H1 (cell line): ENCODE results near the gene GALNTL6. TPM values are rescaled to one million over a fixed set of nuclear protein-coding genes. Genes with fewer than 3 reads are reported as not detected.

Source experiments
- CTCF ChIA-PET: fragments of 300-600 bp; sonication (Branson Sonifier 250); formaldehyde crosslinking; loops from one replicate; lab custom pipeline; 2021; ENCODE audit not compliant: partially characterized antibody; lab: Charles Lee
- POLR2A ChIA-PET: fragments of 300-600 bp; sonication (Branson Sonifier 250); formaldehyde crosslinking; loops from one replicate; lab custom pipeline; 2021; ENCODE audit warnings: inconsistent platforms; ENCODE audit not compliant: partially characterized antibody; lab: Charles Lee
- DNase-seq, 2 experiments: peaks; one replicate each; pipeline versions ENCODE4 v3.0.0 to v3.0.0-alpha.2; 2010 to 2022; ENCODE audit warnings: low spot score in 2 of 2, low read depth in 1 of 2, mixed read lengths in 1 of 2
- FAIRE-seq: peaks from 2 replicates; lab custom pipeline; 2011; peaks lifted over from hg19 to GRCh38; lab: Jason Lieb, UNC
- H2AFZ ChIP-seq: 2 replicates; pipeline ENCODE4 v1.8.1; 2012; ENCODE audit warnings: low read length, inconsistent platforms
- H2AK5ac ChIP-seq: 2 replicates; pipeline ENCODE4 v1.6.1; 2013; ENCODE audit warnings: low read depth, low read length
- H2BK120ac ChIP-seq: replicated peaks from 2 replicates; pipeline ENCODE3; 2013; ENCODE audit warnings: low read depth, low read length, inconsistent platforms
- H2BK12ac ChIP-seq: 2 replicates; pipeline ENCODE4 v1.6.1; 2013; ENCODE audit warnings: low read depth, low read length
- H2BK15ac ChIP-seq: 2 replicates; pipeline ENCODE4 v1.6.1; 2013; ENCODE audit warnings: low read length
- H2BK20ac ChIP-seq: 2 replicates; pipeline ENCODE4 v1.6.1; 2013; ENCODE audit warnings: low read length
- H2BK5ac ChIP-seq: 2 replicates; pipeline ENCODE4 v1.6.1; 2013; ENCODE audit warnings: low read depth, low read length
- H3K14ac ChIP-seq: 2 replicates; pipeline ENCODE4 v1.6.1; 2013; ENCODE audit warnings: inconsistent platforms; ENCODE audit not compliant: insufficient read length
- H3K18ac ChIP-seq: 2 replicates; pipeline ENCODE4 v1.6.1; 2013; ENCODE audit warnings: low read length; ENCODE audit errors: extremely low read depth
- H3K23ac ChIP-seq: 2 replicates; pipeline ENCODE4 v1.6.1; 2013; ENCODE audit warnings: inconsistent platforms; ENCODE audit not compliant: insufficient read length
- H3K23me2 ChIP-seq: 2 replicates; pipeline ENCODE4 v1.6.1; 2013; ENCODE audit warnings: low read depth, low read length
- H3K27ac ChIP-seq: 2 replicates; pipeline ENCODE4 v1.6.1; 2011; ENCODE audit warnings: low read depth, low read length, inconsistent platforms
- H3K27me3 ChIP-seq, 4 experiments: replicated peaks in 1 of 4; 1 replicate in 1 of 4; 2 replicates in 3 of 4; pipeline versions ENCODE4 v1.6.1 to v1.8.1; 2011 to 2013; ENCODE audit warnings: low read length in 3 of 4, mild to moderate bottlenecking in 3 of 4, inconsistent platforms in 2 of 4, mixed read lengths in 2 of 4, moderate library complexity in 1 of 4; ENCODE audit not compliant: control insufficient read depth in 3 of 4, insufficient read depth in 3 of 4; ENCODE audit errors: extremely low read depth in 1 of 4
- H3K36me3 ChIP-seq, 4 experiments: 2 replicates each; pipeline versions ENCODE4 v1.6.1 to v1.8.1; 2011 to 2013; ENCODE audit warnings: mild to moderate bottlenecking in 4 of 4, low read length in 3 of 4, moderate library complexity in 2 of 4, control low read depth in 1 of 4, inconsistent platforms in 1 of 4; ENCODE audit not compliant: insufficient read depth in 4 of 4, control insufficient read depth in 2 of 4
- H3K4ac ChIP-seq: replicated peaks from 2 replicates; pipeline ENCODE3; 2013; ENCODE audit warnings: low read length, low read depth, mixed read lengths, inconsistent platforms; ENCODE audit not compliant: insufficient read length
- H3K4me1 ChIP-seq, 4 experiments: replicated peaks in 1 of 4; 1 replicate in 1 of 4; 2 replicates in 3 of 4; pipeline versions ENCODE4 v1.6.1 to v1.8.1; 2011 to 2013; ENCODE audit warnings: low read length in 3 of 4, inconsistent platforms in 2 of 4, mixed read lengths in 1 of 4; ENCODE audit not compliant: insufficient read depth in 4 of 4, control insufficient read depth in 3 of 4
- H3K4me2 ChIP-seq, 2 experiments: 2 replicates each; pipeline versions ENCODE4 v1.6.1 to v1.8.1; 2011 to 2013; ENCODE audit warnings: low read depth in 2 of 2, low read length in 2 of 2, control low read depth in 1 of 2, inconsistent platforms in 1 of 2, mild to moderate bottlenecking in 1 of 2; ENCODE audit not compliant: insufficient read depth in 1 of 2
- H3K4me3 ChIP-seq, 4 experiments: fragments of 200-600, 300-600 bp in 1 of 4; sonication (generic), shearing (Covaris generic), sonication (Bioruptor Twin) in 1 of 4; 2 replicates each; pipeline versions ENCODE4 v1.5.1 to v1.8.1; 2011 to 2016; ENCODE audit warnings: low read length in 4 of 4, low read depth in 3 of 4, control low read depth in 2 of 4, inconsistent platforms in 2 of 4, mild to moderate bottlenecking in 2 of 4, mixed read lengths in 1 of 4, moderate library complexity in 1 of 4; ENCODE audit not compliant: insufficient read depth in 2 of 4; ENCODE audit errors: extremely low read depth in 1 of 4
- H3K56ac ChIP-seq: replicated peaks from 2 replicates; pipeline ENCODE3; 2013; ENCODE audit warnings: low read depth, mild to moderate bottlenecking, mixed read lengths, low read length, inconsistent platforms; ENCODE audit not compliant: insufficient read length
- H3K79me1 ChIP-seq: 2 replicates; pipeline ENCODE4 v1.6.1; 2013; ENCODE audit warnings: low read depth, low read length, control low read depth
- H3K79me2 ChIP-seq, 2 experiments: 2 replicates each; pipeline versions ENCODE4 v1.6.1 to v1.8.1; 2012 to 2013; ENCODE audit warnings: low read length in 2 of 2, mild to moderate bottlenecking in 2 of 2, inconsistent platforms in 1 of 2; ENCODE audit not compliant: insufficient read depth in 2 of 2, control insufficient read depth in 1 of 2
- H3K9ac ChIP-seq, 4 experiments: replicated peaks in 1 of 4; 1 replicate in 1 of 4; 2 replicates in 3 of 4; pipeline versions ENCODE4 v1.6.1 to v1.8.1; 2011 to 2013; ENCODE audit warnings: low read depth in 3 of 4, low read length in 3 of 4, control low read depth in 2 of 4, mild to moderate bottlenecking in 2 of 4, moderate library complexity in 2 of 4, inconsistent platforms in 1 of 4; ENCODE audit errors: extremely low read depth in 1 of 4
- H3K9me3 ChIP-seq, 2 experiments: 2 replicates each; pipeline versions ENCODE4 v1.6.1 to v1.8.1; 2012 to 2013; ENCODE audit warnings: mild to moderate bottlenecking in 2 of 2, moderate library complexity in 2 of 2, control low read depth in 1 of 2, inconsistent platforms in 1 of 2, low read depth in 1 of 2, low read length in 1 of 2, mixed read lengths in 1 of 2; ENCODE audit not compliant: insufficient read depth in 2 of 2
- H4K20me1 ChIP-seq, 2 experiments: replicated peaks in 1 of 2; 2 replicates each; pipeline versions ENCODE3 to v1.8.1; 2011 to 2013; ENCODE audit warnings: inconsistent platforms in 2 of 2, low read length in 2 of 2, mild to moderate bottlenecking in 1 of 2; ENCODE audit not compliant: insufficient read depth in 2 of 2, control insufficient read depth in 1 of 2
- H4K5ac ChIP-seq: 2 replicates; pipeline ENCODE4 v1.6.1; 2013; ENCODE audit warnings: low read length, low read depth, mixed read lengths, inconsistent platforms; ENCODE audit not compliant: insufficient read length
- H4K8ac ChIP-seq: 2 replicates; pipeline ENCODE4 v1.8.0; 2013; ENCODE audit warnings: mild to moderate bottlenecking, moderate library complexity, low read length, inconsistent platforms; ENCODE audit not compliant: insufficient read depth; ENCODE audit errors: extremely low read depth
- H4K91ac ChIP-seq: replicated peaks from 2 replicates; pipeline ENCODE3; 2013; ENCODE audit warnings: low read length, mixed read lengths, inconsistent platforms; ENCODE audit not compliant: insufficient read length
- ASH2L ChIP-seq: fragments of 200-600, 300-600 bp; sonication (generic); IDR thresholded peaks from one replicate; pipeline ENCODE4 v1.7.1; 2017; ENCODE audit warnings: low read length
- CHD2 ChIP-seq: IDR thresholded peaks from 2 replicates; pipeline ENCODE4 v1.6.1; 2012; ENCODE audit warnings: low read length, improper control_type of control experiment
- RAD21 ChIP-seq, 2 experiments: IDR thresholded peaks in 1 of 2; conservative IDR thresholded peaks in 1 of 2; 2 replicates each; pipeline ENCODE4 v1.6.1; 2011; ENCODE audit warnings: low read depth in 2 of 2, low read length in 2 of 2, improper control_type of control experiment in 1 of 2, inconsistent platforms in 1 of 2, mild to moderate bottlenecking in 1 of 2, moderate library complexity in 1 of 2
- SP2 ChIP-seq: IDR thresholded peaks from 2 replicates; pipeline ENCODE4 v1.6.1; 2012; ENCODE audit warnings: mild to moderate bottlenecking, low read length, inconsistent platforms
- SRF ChIP-seq: IDR thresholded peaks from 2 replicates; pipeline ENCODE4 v1.6.1; 2011; ENCODE audit warnings: mild to moderate bottlenecking, low read depth, low read length, moderate library complexity
- WGBS, 2 experiments: shearing (Covaris generic) in 1 of 2; methylation state at CpG; one replicate each; pipeline versions ENCODE4 v1.1.6 to v1.1.7; 2013 to 2015; ENCODE audit warnings: low lambda C conversion rate in 2 of 2, mixed read lengths in 2 of 2, inconsistent platforms in 1 of 2, low coverage in 1 of 2, missing lambda C conversion rate in 1 of 2; ENCODE audit not compliant: insufficient replicate concordance in 2 of 2, insufficient coverage in 1 of 2, insufficient read length in 1 of 2; ENCODE audit errors: extremely low coverage in 1 of 2, missing lambda C conversion rate in 1 of 2; 5-methylcytosine and 5-hydroxymethylcytosine counted together
- polyA plus RNA-seq, 7 experiments: library from polyadenylated mRNA; depleted of rRNA in 3 of 7; stranded (reverse) in 5 of 7; unstranded in 2 of 7; fragments of >200 nt in 5 of 7; fragments of 200-250 nt in 2 of 7; gene quantifications; 1 replicate in 5 of 7; 2 replicates in 1 of 7; 4 replicates in 1 of 7; pipeline versions ENCODE4 v1.2.1 to v1.2.3, GENCODE V29; 2011 to 2013; ENCODE audit warnings: missing spikeins in 2 of 7, mixed read lengths in 2 of 7
- total RNA-seq: library from RNA; stranded (reverse); fragmentation: NEBNext Ultra II Directional; extraction: Animal tissue kit (Norgen Biotek cat#: 25700); gene quantifications from 2 replicates; pipeline ENCODE4 v1.2.1, GENCODE V29; 2021

GALNTL6 gene
- total and polyA plus RNA-seq, 2 of the 8 experiments (the other 6 are each of a cell fraction or from before 2014, with no cell fraction given): 0.03 to 0.32 TPM

DNA sequence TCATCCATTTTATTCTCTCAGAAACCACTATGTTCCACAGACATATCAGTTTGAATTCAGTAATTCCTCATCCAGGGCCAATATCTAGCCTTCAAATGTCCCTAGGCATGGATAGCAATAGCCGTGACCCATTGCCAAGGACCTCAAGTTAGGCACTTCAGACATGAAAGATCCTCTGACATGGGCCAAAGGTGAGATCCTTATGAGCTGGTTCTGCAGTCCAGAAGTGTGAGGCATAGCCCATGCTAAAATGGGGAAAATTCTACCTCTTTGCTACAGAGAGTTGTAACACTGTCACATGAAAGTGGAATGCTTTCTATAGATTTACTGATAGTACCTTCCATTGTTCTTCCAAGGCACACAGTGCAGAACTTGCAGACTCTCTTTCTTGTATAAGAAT lies 1005.7 kb downstream of the GALNTL6 start:
- ChIA-PET CTCF (interaction anchor here (1.2 kb wide), 1 partner anchor 13 kb away, joined by 4 read pairs; no protein-coding TSS in a partner anchor), POLR2A (interaction anchor here (1.1 kb wide), 1 partner anchor 9 kb away, joined by 3 read pairs; no protein-coding TSS in a partner anchor)
- H3K4me3 ChIP-seq: no peak overlapping the region
- H3K23me2 ChIP-seq: no peaks in the 10 kb centered on the region
- H3K27me3 ChIP-seq: no peaks in the 10 kb centered on the region
- H3K14ac ChIP-seq: no peak overlapping the region
- no peak overlapping the region for H3K9ac ChIP-seq
- H4K20me1 ChIP-seq: no peaks in the 10 kb centered on the region
- no peak overlapping the region for H2AFZ ChIP-seq
- no peak overlapping the region for H2BK12ac ChIP-seq
- 91% methylated on average over 1 of the region's 1 CpG; no CpG with 5 or more reads in 1 of the 2 experiments for WGBS, 2 experiments
- H4K8ac ChIP-seq: no peak overlapping the region
- H2BK5ac ChIP-seq: no peak overlapping the region
- no peak overlapping the region for H3K4me2 ChIP-seq
- H3K23ac ChIP-seq: no peak overlapping the region
- no peak overlapping the region for H2AK5ac ChIP-seq
- FAIRE-seq: no peak
- H4K91ac ChIP-seq: no peak overlapping the region
- H2BK120ac ChIP-seq: no peak overlapping the region
- no peak overlapping the region for H3K27ac ChIP-seq
- H3K79me2 ChIP-seq: no peaks in the 10 kb centered on the region
- H4K5ac ChIP-seq: no peak overlapping the region
- no peak for DNase-seq
- H3K18ac ChIP-seq: 0 out of 2 replicates have a peak overlapping the region, but pooled peaks have one; percentile 1
- H3K4ac ChIP-seq: no peak overlapping the region
- no peak overlapping the region for H2BK15ac ChIP-seq
- H3K79me1 ChIP-seq: no peaks in the 10 kb centered on the region
- TF ChIP-seq RAD21 (IDR thresholded peaks at IDR 0.05 in 1 of 2, conservative IDR thresholded peaks at IDR 0.05 in 1 of 2; ENCODE audit: low read depth in 2 of 2, low read length in 2 of 2) (no peak), CHD2 (no peak), SP2 (no peak), ASH2L (no peak), SRF (no peak)
- TF ChIP-seq, all 59 proteins: peak for 0
- Histone ChIP-seq H3K36me3 (no peaks in the 10 kb centered on the region), H3K4me1 (no peaks in the 10 kb centered on the region), H2BK20ac (no peak overlapping the region), H3K9me3 (no peaks in the 10 kb centered on the region), H3K56ac (no peak overlapping the region)
